GM19372 (cell line): ENCODE data around the gene GIGYF1.

ENCODE experiments used
- ATAC-seq: cut with Tn5 transposase; IDR thresholded peaks from one replicate; pipeline ENCODE4 v1.9.1; 2021; ENCODE audit warnings: mild to moderate bottlenecking, low read depth, moderate library complexity; ENCODE audit not compliant: unreplicated experiment

Gene GIGYF1

GRCh38 chr7:100639995-100640516 is 54.0 kb downstream of the GIGYF1 start:
- ATAC-seq, result no peak

- ATAC-seq, result no peak
Measured at GRCh38 chr7:100632951-100633717, 60.9 kb downstream of the GIGYF1 start.

GRCh38 chr7:100630066-100630465 is 64.0 kb downstream of the GIGYF1 start:
- ATAC-seq, result no peak
